PC-3 (cell line): Measurements from ENCODE around the gene TMPRSS13. TPM values are rescaled to one million over a fixed set of nuclear protein-coding genes. Genes with fewer than 3 reads are reported as not detected.
"Not testable (repeated sequence)": the region's sequence is repeated elsewhere in the genome, so short reads cannot be mapped to it uniquely, and the experiment has no call there.

Experiments
- ATAC-seq: fragments of 200-7000 bp; cut with Tn5 transposase; 2 replicates; pipeline ENCODE4 v1.9.1; 2020; ENCODE audit warnings: mild to moderate bottlenecking, moderate library complexity
- BruUV-seq: library from RNA; stranded (reverse); fragments of 400-500 nt; replicated peaks from 2 replicates; lab custom pipeline; 2021; lab: Mats Ljungman, UMichigan
- CTCF ChIA-PET: fragments of 300-600 bp; sonication (Branson Sonifier 250); formaldehyde crosslinking; loops from one replicate; lab custom pipeline; 2022; ENCODE audit warnings: antibody characterized with exemption; lab: Charles Lee
- POLR2A ChIA-PET: fragments of 300-600 bp; sonication (Branson Sonifier 250); formaldehyde crosslinking; loops from one replicate; lab custom pipeline; 2022; ENCODE audit warnings: antibody characterized with exemption; ENCODE audit not compliant: unreplicated experiment; lab: Charles Lee
- DNase-seq: peaks from one replicate; pipeline ENCODE4 v3.0.0-alpha.2; 2015
- H2AFZ ChIP-seq: fragments of 300-600 bp; sonication (generic); 2 replicates; pipeline ENCODE4 v1.6.0; 2016; ENCODE audit warnings: antibody characterized with exemption, low read length
- H3F3A ChIP-seq: fragments of 300-600 bp; sonication (generic); one replicate; pipeline ENCODE4 v1.6.0; 2017; ENCODE audit warnings: antibody characterized with exemption, low read length, control low read depth, mild to moderate bottlenecking; ENCODE audit not compliant: unreplicated experiment
- H3K27ac ChIP-seq: fragments of 300-600 bp; sonication (generic); 2 replicates; pipeline ENCODE4 v1.5.1; 2016; ENCODE audit warnings: mild to moderate bottlenecking, low read length
- H3K27me3 ChIP-seq: fragments of 300-600 bp; sonication (generic); 2 replicates; pipeline ENCODE4 v1.6.1; 2016; ENCODE audit warnings: low read length, mixed read lengths
- H3K36me3 ChIP-seq: fragments of 300-600 bp; sonication (generic); 2 replicates; pipeline ENCODE4 v1.6.1; 2016; ENCODE audit warnings: low read depth, mixed run types, low read length, mixed read lengths
- H3K4me1 ChIP-seq: fragments of 300-600 bp; sonication (generic); 2 replicates; pipeline ENCODE4 v1.5.1; 2016; ENCODE audit warnings: low read length; ENCODE audit not compliant: insufficient read depth
- H3K4me2 ChIP-seq: fragments of 300-600 bp; sonication (generic); 2 replicates; pipeline ENCODE4 v1.6.0; 2016; ENCODE audit warnings: low read length
- H3K4me3 ChIP-seq: fragments of 300-600 bp; sonication (generic); 2 replicates; pipeline ENCODE4 v1.5.1; 2016; ENCODE audit warnings: mild to moderate bottlenecking, low read length, mixed read lengths
- H3K79me2 ChIP-seq: fragments of 300-600 bp; sonication (generic); 2 replicates; pipeline ENCODE4 v1.6.1; 2017; ENCODE audit warnings: low read length, mixed read lengths
- H3K9ac ChIP-seq: fragments of 300-600 bp; sonication (generic); 2 replicates; pipeline ENCODE4 v1.6.0; 2016; ENCODE audit warnings: mild to moderate bottlenecking, low read length
- H3K9me2 ChIP-seq: fragments of 300-600 bp; sonication (generic); replicated peaks from 2 replicates; pipeline ENCODE4 v1.6.1; 2016; ENCODE audit warnings: mixed run types, low read length, mixed read lengths
- H3K9me3 ChIP-seq: fragments of 300-600 bp; sonication (generic); 2 replicates; pipeline ENCODE4 v1.6.1; 2016; ENCODE audit warnings: low read length, mixed read lengths
- H4K20me1 ChIP-seq: fragments of 300-600 bp; sonication (generic); 2 replicates; pipeline ENCODE4 v1.6.1; 2016; ENCODE audit warnings: low read length, mixed read lengths
- EZH2 ChIP-seq: fragments of 300-600 bp; sonication (generic); IDR thresholded peaks from one replicate; pipeline ENCODE4 v1.6.1; 2017; ENCODE audit warnings: antibody characterized with exemption, mild to moderate bottlenecking, low read length; ENCODE audit not compliant: unreplicated experiment
- EZH2phosphoT487 ChIP-seq: fragments of 300-600 bp; sonication (generic); IDR thresholded peaks from 2 replicates; pipeline ENCODE4 v1.6.1; 2018; ENCODE audit warnings: mild to moderate bottlenecking, antibody characterized with exemption, low read length, borderline replicate concordance
- intact Hi-C: fragments of 100-400 bp; cut with micrococcal nuclease; formaldehyde crosslinking; loops from 2 replicates; pipeline ENCODE4 v1.9.0; 2023
- total RNA-seq: library from RNA; depleted of rRNA; stranded (reverse); fragments of >200 nt; gene quantifications from 2 replicates; pipeline ENCODE4 v1.2.3, GENCODE V29; 2014
- TF ChIP-seq, protein P1 (sequence below): fragments of 300-600 bp; sonication (generic); conservative IDR thresholded peaks from 2 replicates; pipeline ENCODE4 v1.5.1; 2017; ENCODE audit warnings: antibody characterized with exemption, low read depth, mild to moderate bottlenecking, low read length

Gene TMPRSS13
- total RNA-seq, 1 experiment from 2014 or later, result 2.9 TPM

GRCh38 chr11:117868815-117869561 lies 60.2 kb downstream of the TMPRSS13 start:
- Histone ChIP-seq H3K4me3 (no peak overlapping the region), H3K79me2 (no peaks in the 10 kb centered on the region), H3K4me1 (no peaks in the 10 kb centered on the region), H3K36me3 (no peaks in the 10 kb centered on the region), H3K9me3 (no peaks in the 10 kb centered on the region), H3K9me2 (no peaks in the 10 kb centered on the region), H3K27me3 (peaks cover 100% of the 10 kb centered on the region), H3F3A (no peaks in the 10 kb centered on the region), H3K4me2 (no peak overlapping the region), H2AFZ (no peak overlapping the region), H4K20me1 (no peaks in the 10 kb centered on the region), H3K9ac (no peak overlapping the region), H3K27ac (no peak overlapping the region)
- intact Hi-C loops, result no loop called here
- BruUV-seq, result no TSS peak
- ChIA-PET CTCF (no interaction called here), POLR2A (no interaction called here)
- no peak for DNase-seq
- no peak for ATAC-seq
- TF ChIP-seq EZH2 (no peak), EZH2phosphoT487 (no peak)
- TF ChIP-seq, protein P1, sequence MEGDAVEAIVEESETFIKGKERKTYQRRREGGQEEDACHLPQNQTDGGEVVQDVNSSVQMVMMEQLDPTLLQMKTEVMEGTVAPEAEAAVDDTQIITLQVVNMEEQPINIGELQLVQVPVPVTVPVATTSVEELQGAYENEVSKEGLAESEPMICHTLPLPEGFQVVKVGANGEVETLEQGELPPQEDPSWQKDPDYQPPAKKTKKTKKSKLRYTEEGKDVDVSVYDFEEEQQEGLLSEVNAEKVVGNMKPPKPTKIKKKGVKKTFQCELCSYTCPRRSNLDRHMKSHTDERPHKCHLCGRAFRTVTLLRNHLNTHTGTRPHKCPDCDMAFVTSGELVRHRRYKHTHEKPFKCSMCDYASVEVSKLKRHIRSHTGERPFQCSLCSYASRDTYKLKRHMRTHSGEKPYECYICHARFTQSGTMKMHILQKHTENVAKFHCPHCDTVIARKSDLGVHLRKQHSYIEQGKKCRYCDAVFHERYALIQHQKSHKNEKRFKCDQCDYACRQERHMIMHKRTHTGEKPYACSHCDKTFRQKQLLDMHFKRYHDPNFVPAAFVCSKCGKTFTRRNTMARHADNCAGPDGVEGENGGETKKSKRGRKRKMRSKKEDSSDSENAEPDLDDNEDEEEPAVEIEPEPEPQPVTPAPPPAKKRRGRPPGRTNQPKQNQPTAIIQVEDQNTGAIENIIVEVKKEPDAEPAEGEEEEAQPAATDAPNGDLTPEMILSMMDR, result no peak

DNA sequence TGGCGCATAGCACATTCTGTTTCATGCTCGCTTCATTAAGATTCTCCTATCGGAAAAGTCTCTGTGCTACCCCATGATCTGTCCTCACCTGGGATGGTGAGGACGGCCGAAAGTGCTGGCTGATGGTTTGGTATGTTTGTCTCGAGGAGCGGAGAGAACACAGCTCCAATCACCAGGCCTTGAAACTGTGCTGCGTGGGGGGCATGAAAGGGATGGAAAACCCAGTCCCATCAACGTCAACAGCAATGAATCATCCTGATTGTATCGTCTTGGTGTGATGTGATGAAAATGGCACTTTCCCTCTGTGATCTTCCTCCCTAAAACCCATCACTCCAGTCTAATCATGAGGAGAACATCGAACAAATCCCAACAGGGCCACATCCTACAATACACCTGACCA lies 61.1 kb downstream of the TMPRSS13 start:
- Histone ChIP-seq H3K27ac (no peak overlapping the region), H3K9me3 (no peaks in the 10 kb centered on the region), H3F3A (no peaks in the 10 kb centered on the region), H3K79me2 (no peaks in the 10 kb centered on the region), H3K4me1 (no peaks in the 10 kb centered on the region), H4K20me1 (no peaks in the 10 kb centered on the region), H3K27me3 (peaks cover 100% of the 10 kb centered on the region), H3K9ac (no peak overlapping the region), H3K36me3 (no peaks in the 10 kb centered on the region), H3K4me2 (no peak overlapping the region), H3K4me3 (no peak overlapping the region), H2AFZ (no peak overlapping the region), H3K9me2 (no peaks in the 10 kb centered on the region)
- no peak for ATAC-seq
- DNase-seq, result no peak
- intact Hi-C loops, result no loop called here
- no peak for TF ChIP-seq EZH2phosphoT487
- no peak for TF ChIP-seq EZH2
- TF ChIP-seq, protein P1, result no peak
- no TSS peak for BruUV-seq
- ChIA-PET POLR2A (no interaction called here), CTCF (no interaction called here)

DNA sequence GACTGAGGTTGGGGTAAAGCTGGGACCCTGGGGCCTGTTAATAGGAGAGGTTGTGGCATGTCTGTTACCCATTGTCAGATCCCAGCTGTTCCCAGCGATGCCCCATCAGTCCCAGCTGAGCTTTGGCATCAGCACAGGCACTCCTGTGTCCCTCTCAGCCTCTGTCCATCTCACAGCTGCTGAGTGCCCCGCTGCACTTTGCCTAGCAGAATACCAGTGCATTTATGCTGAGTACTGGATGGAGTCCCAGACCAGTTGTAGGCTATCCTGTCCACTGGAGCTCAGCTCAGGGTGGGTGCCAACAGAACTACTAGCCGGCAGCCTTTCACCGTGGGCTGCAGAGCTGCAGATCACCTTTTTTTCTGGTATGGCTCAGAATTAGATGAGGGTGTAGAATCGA lies 62.7 kb downstream of the TMPRSS13 start:
- ChIA-PET CTCF (no interaction called here), POLR2A (no interaction called here)
- Histone ChIP-seq H3K27ac (no peak overlapping the region), H3K9me2 (no peaks in the 10 kb centered on the region), H4K20me1 (no peaks in the 10 kb centered on the region), H3K9me3 (no peaks in the 10 kb centered on the region), H2AFZ (no peak overlapping the region), H3K4me3 (no peak overlapping the region), H3F3A (no peaks in the 10 kb centered on the region), H3K27me3 (peaks cover 95% of the 10 kb centered on the region), H3K4me2 (no peak overlapping the region), H3K9ac (no peak overlapping the region), H3K4me1 (no peaks in the 10 kb centered on the region), H3K79me2 (no peaks in the 10 kb centered on the region), H3K36me3 (no peaks in the 10 kb centered on the region)
- ATAC-seq (no peak), DNase-seq (no peak)
- TF ChIP-seq, protein P1, result no peak
- TF ChIP-seq EZH2phosphoT487 (no peak), EZH2 (no peak)
- no TSS peak for BruUV-seq
- intact Hi-C loops, result no loop called here

DNA sequence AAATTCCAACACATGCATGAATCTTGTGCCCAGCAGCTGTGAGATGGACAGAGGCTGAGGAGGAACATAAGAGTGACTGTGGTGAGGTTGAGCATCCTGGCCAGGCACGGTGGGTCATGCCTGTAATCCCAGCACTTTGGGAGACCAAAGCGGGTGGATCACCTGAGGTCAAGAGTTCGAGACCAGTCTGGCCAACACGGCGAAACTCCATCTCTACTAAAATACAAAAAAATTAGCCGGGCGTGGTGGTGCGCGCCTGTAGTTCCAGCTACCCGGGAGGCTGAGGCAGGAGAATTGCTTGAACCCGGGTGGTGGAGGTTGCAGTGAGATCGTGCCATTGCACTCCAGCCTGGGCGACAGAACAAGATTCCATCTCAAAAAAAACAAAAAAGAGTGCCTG lies 63.7 kb downstream of the TMPRSS13 start:
- H3K4me3 ChIP-seq, H3K79me2 ChIP-seq, POLR2A ChIA-PET, H3F3A ChIP-seq, H3K9me3 ChIP-seq, BruUV-seq, H3K36me3 ChIP-seq, ATAC-seq, DNase-seq, H3K9ac ChIP-seq, H3K4me1 ChIP-seq, CTCF ChIA-PET, H3K9me2 ChIP-seq, intact Hi-C loops, H3K4me2 ChIP-seq, H3K27ac ChIP-seq, H2AFZ ChIP-seq, H4K20me1 ChIP-seq: not testable (repeated sequence)
- peaks cover 94% of the 10 kb centered on the region for H3K27me3 ChIP-seq
